Epidermal melanocyte (primary cell): ENCODE results near the gene RSPH10B2.
"Not testable (repeated sequence)": the region's sequence is repeated elsewhere in the genome, so short reads cannot be mapped to it uniquely, and the experiment has no call there.

Source experiments
- DNase-seq: peaks from one replicate; pipeline ENCODE4 v3.0.0; 2011; ENCODE audit warnings: low spot score; ENCODE audit not compliant: insufficient read length

RSPH10B2 gene

GRCh38 chr7:6842278-6842921 is 88.5 kb downstream of the RSPH10B2 start:
- not testable (repeated sequence) for DNase-seq

GRCh38 chr7:6843092-6843491 is 89.2 kb downstream of the RSPH10B2 start:
- DNase-seq: not testable (repeated sequence)

DNA sequence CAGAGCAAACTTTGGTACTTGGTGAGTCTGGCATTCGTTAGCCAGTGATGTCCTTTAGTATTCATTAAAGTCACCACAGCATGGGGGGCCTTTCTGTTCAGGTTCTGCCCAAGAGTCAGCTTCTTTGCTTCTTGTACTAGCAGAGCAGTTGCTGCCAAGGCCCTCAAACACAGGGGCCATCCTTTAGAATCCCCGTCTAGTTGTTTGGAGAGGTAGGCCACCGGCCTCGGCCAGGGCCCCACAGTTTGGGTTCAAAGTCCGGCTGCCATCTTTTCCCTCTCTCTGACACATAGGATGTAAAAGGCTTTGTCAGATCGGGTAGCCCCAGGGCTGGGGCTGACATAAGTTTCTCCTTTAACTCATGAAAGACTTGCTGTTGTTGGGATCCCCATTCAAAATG is 89.8 kb downstream of the RSPH10B2 start:
- DNase-seq: not testable (repeated sequence)

DNA sequence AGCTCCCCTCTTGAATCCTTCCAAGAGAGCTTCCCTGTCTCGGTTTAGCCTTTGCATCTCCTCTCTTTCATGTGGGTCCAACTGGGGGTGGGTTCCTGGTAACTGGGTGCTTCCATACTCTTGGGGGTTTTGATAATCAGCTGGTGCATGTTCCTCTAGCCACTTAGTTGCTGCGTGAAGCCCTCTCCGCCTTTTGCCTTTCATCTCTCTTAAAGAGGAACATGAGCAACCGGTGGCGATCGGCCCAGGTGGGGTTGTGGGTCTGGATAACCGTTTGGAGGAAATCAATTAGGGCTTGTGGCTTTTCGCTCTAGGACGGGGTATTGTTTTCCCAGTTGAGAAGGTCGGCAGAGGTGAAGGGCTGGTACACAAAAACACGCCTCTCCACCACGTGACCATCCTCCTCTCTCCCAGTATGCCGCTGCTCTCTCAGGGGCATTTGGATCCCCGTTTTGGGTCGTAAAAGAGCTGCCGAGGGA is 92.1 kb downstream of the RSPH10B2 start:
- not testable (repeated sequence) for DNase-seq

DNA sequence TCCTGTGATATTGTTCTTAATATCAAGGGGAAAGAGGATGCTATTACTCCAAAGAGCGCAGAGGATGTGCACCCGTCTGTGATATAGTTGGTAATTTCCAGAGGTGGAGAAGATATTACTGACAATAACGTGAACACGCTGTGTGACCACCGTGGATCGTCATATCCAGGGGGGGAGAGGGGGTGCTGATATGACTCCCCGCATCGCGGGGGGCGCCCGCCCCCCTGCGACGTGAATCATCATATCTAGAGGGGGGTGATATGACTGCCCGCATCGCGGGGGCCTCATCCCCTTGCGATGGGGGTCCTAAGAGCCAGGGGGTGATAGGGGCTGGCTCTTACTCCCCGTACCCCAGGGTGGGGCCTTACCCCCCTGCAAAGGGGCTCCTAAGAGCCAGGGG is 93.8 kb downstream of the RSPH10B2 start:
- not testable (repeated sequence) for DNase-seq
